PC-3 (cell line): Measurements from ENCODE around the gene RNU5B-1.

Source experiments
- EZH2 ChIP-seq: fragments of 300-600 bp; sonication (generic); IDR thresholded peaks from one replicate; pipeline ENCODE4 v1.6.1; 2017; ENCODE audit warnings: antibody characterized with exemption, mild to moderate bottlenecking, low read length; ENCODE audit not compliant: unreplicated experiment
- TF ChIP-seq, protein P1 (sequence below): fragments of 300-600 bp; sonication (generic); conservative IDR thresholded peaks from 2 replicates; pipeline ENCODE4 v1.5.1; 2017; ENCODE audit warnings: antibody characterized with exemption, low read depth, mild to moderate bottlenecking, low read length

DNA sequence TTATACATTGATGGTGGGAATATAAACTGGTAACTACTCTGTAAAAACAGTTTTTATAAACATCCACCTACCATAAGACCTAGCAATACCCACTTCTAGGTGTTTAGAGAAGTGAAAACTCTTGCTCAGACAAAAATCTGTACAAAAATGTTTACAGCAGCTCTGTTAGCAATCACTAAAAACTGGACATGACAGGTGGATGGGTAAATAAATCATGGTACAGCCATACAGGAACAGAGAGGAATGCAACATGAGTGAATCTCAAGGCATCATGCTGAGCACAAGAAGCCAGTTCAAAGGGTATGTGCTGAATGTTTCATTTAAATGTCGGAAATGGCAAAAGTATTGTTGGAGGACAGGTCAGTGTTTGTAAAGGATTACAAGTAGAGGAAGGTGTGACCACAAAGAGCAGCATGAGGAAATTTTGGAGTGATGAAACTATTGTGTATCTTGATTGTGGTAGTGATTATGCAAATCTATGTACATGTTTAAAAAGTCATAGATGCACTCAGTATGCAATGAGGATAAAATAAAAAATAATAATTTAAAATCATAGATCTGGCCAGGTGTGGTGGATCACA is 11.4 kb upstream of the RNU5B-1 start:
- TF ChIP-seq, protein P1, sequence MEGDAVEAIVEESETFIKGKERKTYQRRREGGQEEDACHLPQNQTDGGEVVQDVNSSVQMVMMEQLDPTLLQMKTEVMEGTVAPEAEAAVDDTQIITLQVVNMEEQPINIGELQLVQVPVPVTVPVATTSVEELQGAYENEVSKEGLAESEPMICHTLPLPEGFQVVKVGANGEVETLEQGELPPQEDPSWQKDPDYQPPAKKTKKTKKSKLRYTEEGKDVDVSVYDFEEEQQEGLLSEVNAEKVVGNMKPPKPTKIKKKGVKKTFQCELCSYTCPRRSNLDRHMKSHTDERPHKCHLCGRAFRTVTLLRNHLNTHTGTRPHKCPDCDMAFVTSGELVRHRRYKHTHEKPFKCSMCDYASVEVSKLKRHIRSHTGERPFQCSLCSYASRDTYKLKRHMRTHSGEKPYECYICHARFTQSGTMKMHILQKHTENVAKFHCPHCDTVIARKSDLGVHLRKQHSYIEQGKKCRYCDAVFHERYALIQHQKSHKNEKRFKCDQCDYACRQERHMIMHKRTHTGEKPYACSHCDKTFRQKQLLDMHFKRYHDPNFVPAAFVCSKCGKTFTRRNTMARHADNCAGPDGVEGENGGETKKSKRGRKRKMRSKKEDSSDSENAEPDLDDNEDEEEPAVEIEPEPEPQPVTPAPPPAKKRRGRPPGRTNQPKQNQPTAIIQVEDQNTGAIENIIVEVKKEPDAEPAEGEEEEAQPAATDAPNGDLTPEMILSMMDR = no peak
- TF ChIP-seq EZH2 = no peak
